ENCODE measurements around the gene ABCE1. TPM values are rescaled to one million over a fixed set of nuclear protein-coding genes. Genes with fewer than 3 reads are reported as not detected.

The ABCE1 gene
- total RNA-seq, 1 donor from 2014 or later = 47.1 TPM

- DNase-seq (ENCODE audit: extremely low spot score in 2 of 2) = no peak
- no peaks in the 10 kb centered on the region for H3K4me1 ChIP-seq
- no peak overlapping the region for H3K4me3 ChIP-seq
- H3K9me3 ChIP-seq = no peaks in the 10 kb centered on the region
- no peak for TF ChIP-seq CTCF (IDR thresholded peaks at IDR 0.05)
- H3K27me3 ChIP-seq = no peaks in the 10 kb centered on the region
- intact Hi-C loops (cut with DNase I) = no loop called here
- H3K36me3 ChIP-seq = no peaks in the 10 kb centered on the region
- no peak overlapping the region for H3K27ac ChIP-seq
Measured at GRCh38 chr4:145071560-145071959, 26.6 kb upstream of the ABCE1 start.

- Histone ChIP-seq H3K9me3 (no peaks in the 10 kb centered on the region), H3K36me3 (peaks cover 0 to 3% of the 10 kb centered on the region in 2 donors), H3K27ac (no peak overlapping the region), H3K4me1 (no peaks in the 10 kb centered on the region), H3K27me3 (no peaks in the 10 kb centered on the region), H3K4me3 (no peak overlapping the region)
- intact Hi-C loops (cut with DNase I) = loop anchor here (5.0 kb wide), 1 partner anchor 1944 kb away; no protein-coding TSS in a partner anchor
- TF ChIP-seq POLR2A (IDR thresholded peaks at IDR 0.05) (no peak), POLR2AphosphoS5 (IDR thresholded peaks at IDR 0.05; ENCODE audit: insufficient read depth in 1 of 2, low read depth in 1 of 2) (no peak), CTCF (IDR thresholded peaks at IDR 0.05) (no peak)
- DNase-seq (ENCODE audit: extremely low spot score in 2 of 2) = no peak
Measured at GRCh38 chr4:145075742-145076468, 22.2 kb upstream of the ABCE1 start.

GRCh38 chr4:145076469-145076855 is 21.6 kb upstream of the ABCE1 start:
- H3K36me3 ChIP-seq = peaks cover 0 to 3% of the 10 kb centered on the region in 2 donors
- TF ChIP-seq CTCF (IDR thresholded peaks at IDR 0.05) = no peak
- no peak for TF ChIP-seq POLR2AphosphoS5 (IDR thresholded peaks at IDR 0.05; ENCODE audit: insufficient read depth in 1 of 2, low read depth in 1 of 2)
- no peak for TF ChIP-seq POLR2A (IDR thresholded peaks at IDR 0.05)
- no peaks in the 10 kb centered on the region for H3K9me3 ChIP-seq
- H3K4me3 ChIP-seq = no peak overlapping the region
- DNase-seq (ENCODE audit: extremely low spot score in 2 of 2) = no peak
- H3K4me1 ChIP-seq = no peaks in the 10 kb centered on the region
- H3K27me3 ChIP-seq = no peaks in the 10 kb centered on the region
- H3K27ac ChIP-seq = no peak overlapping the region
- intact Hi-C loops (cut with DNase I) = loop anchor here (5.0 kb wide), 1 partner anchor 1944 kb away; no protein-coding TSS in a partner anchor

- no peaks in the 10 kb centered on the region for H3K4me1 ChIP-seq
- H3K36me3 ChIP-seq = peaks cover 0 to 4% of the 10 kb centered on the region in 2 donors
- no peak overlapping the region for H3K27ac ChIP-seq
- intact Hi-C loops (cut with DNase I) = no loop called here
- H3K4me3 ChIP-seq = no peak overlapping the region
- no peak for DNase-seq (ENCODE audit: extremely low spot score in 2 of 2)
- H3K9me3 ChIP-seq = no peaks in the 10 kb centered on the region
- no peaks in the 10 kb centered on the region for H3K27me3 ChIP-seq
- TF ChIP-seq CTCF (IDR thresholded peaks at IDR 0.05) = no peak
- no peak for TF ChIP-seq POLR2AphosphoS5 (IDR thresholded peaks at IDR 0.05; ENCODE audit: insufficient read depth in 1 of 2, low read depth in 1 of 2)
- TF ChIP-seq POLR2A (IDR thresholded peaks at IDR 0.05) = no peak
Measured at GRCh38 chr4:145081756-145082155, 16.4 kb upstream of the ABCE1 start.

GRCh38 chr4:145083891-145084605 is 14.1 kb upstream of the ABCE1 start:
- no peak overlapping the region for H3K27ac ChIP-seq
- no peaks in the 10 kb centered on the region for H3K9me3 ChIP-seq
- no peak for DNase-seq (ENCODE audit: extremely low spot score in 2 of 2)
- no peaks in the 10 kb centered on the region for H3K4me1 ChIP-seq
- TF ChIP-seq POLR2AphosphoS5 (IDR thresholded peaks at IDR 0.05; ENCODE audit: insufficient read depth in 1 of 2, low read depth in 1 of 2) (no peak), CTCF (IDR thresholded peaks at IDR 0.05) (no peak), POLR2A (IDR thresholded peaks at IDR 0.05) (no peak)
- H3K36me3 ChIP-seq = peaks cover 0 to 9% of the 10 kb centered on the region in 2 donors
- intact Hi-C loops (cut with DNase I) = no loop called here
- H3K27me3 ChIP-seq = no peaks in the 10 kb centered on the region
- no peak overlapping the region for H3K4me3 ChIP-seq
